NCI-H1694 (cell line): ENCODE results near the gene LGR6.

ENCODE experiments used
- DNase-seq: peaks from one replicate; lab custom pipeline; 2025; lab: John Stamatoyannopoulos, UW

LGR6 gene

GRCh38 chr1:202220733-202221132 is 27.1 kb downstream of the LGR6 start:
- no peak for DNase-seq

- no peak for DNase-seq
These were observed 28.6 kb downstream of the LGR6 start for GRCh38 chr1:202221911-202222909.

- no peak for DNase-seq
These were observed 29.7 kb downstream of the LGR6 start for GRCh38 chr1:202223121-202223860.

DNA sequence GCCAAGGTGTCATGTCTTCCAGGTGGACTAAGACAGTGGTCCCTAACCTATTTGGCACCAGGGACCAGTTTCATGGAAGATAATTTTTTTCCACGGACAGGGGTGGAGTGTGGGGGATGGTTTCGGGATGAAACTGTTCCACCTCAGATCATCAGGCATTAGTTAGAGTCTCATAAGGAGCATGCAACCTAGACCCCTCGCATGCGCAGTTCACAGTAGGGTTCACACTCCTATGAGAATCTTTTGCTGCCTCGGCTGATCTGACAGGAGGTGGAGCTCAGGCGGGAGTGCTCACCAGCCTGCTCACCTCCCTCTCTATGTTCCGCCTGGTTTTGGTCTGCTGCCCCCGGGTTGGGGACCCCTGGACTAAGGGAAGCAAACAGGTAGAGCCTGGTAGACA is 30.9 kb downstream of the LGR6 start:
- DNase-seq, result no peak

DNA sequence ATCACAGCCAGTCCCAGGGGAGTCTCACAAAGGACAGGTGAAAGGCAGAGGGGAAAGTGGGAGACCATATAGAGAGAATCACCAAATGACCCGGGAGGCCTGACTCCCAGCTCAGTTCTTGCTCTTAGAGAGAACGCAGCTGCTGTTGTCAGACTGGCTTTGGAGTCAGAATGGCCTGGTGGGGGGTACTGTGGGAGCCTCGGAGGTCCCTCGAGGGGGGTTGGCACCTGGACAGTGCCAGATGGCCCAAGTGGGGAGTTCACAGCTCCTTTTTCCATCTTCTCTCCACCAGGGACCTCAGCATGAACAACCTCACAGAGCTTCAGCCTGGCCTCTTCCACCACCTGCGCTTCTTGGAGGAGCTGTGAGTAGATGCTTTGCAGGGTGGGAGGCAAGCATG is 31.5 kb downstream of the LGR6 start:
- no peak for DNase-seq

- no peak for DNase-seq
These were observed 33.6 kb downstream of the LGR6 start for GRCh38 chr1:202227053-202227672.

GRCh38 chr1:202227997-202228401 is 34.4 kb downstream of the LGR6 start:
- DNase-seq, result no peak

DNA sequence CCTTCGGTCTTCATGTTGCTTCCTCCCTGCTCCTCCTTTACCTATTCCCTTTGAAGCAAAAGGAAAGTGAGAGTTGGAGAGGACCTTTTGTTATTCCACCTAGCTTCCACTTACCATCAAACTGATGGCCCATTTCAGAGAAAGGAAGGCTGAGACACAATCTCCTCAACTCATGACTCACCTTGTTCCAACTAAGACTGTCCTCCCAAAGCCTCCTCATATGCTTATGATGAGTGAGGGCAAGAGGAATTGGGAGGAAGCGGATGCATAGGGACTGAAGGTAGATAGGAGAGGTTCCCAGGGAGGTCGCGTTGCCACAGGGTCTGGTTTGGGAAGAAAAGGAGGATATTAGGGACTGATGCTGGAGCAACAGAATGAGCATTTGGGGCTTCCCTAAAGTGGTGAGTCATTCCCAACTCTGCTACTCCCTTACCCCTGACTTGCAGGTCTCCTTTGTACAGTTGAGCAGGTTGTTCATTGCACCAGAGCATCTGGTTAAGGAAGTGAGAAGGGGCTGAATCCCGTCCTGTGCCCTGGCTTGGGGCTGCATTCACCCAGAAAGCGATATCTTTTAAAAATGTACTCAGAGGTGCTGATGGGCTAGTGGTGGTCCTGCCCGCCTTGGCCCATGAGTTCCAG is 35.0 kb downstream of the LGR6 start:
- no peak for DNase-seq

- no peak for DNase-seq
These were observed 35.8 kb downstream of the LGR6 start for GRCh38 chr1:202229376-202229775.

DNA sequence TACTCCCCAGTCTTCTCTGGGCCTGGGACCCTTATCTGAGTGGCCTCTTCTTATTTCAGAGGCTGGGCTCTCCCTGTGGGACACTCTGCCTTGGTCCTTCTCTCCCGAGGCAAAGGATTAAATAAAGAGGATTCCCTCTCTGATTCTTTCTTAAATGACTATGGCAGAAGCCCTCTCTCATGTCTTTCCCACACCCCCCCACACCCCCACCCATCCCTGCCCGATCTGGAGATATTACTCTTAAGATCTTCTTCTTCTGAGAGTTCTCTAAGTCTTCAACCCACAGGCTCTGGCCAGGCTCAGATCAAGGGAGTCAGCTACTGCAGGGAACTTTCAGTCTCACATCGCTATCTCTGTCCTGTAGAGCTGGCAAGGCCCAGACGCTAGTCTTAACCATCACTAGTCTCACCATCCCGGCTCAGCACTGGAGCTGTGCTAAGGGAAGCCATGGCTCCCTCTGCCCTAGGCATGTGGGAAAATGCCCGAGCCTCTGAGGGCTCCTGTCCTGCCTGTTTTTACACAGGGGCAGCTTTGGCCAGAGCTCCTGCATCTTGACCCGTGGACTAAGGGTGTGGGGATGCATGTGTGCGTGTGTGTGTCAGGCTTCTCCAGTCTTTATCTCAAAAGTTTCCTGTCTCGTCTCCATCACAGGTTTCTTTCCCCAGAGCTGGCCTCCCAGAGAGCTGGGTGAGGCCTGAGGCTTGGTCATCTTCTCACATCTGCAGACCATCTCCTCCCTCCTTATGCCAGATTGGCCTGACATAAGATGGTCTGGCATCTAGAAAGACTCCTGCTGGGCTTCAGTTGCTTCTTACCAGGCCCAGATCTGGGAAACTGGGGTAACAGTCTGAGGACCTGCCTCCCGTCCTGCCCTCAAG is 36.7 kb downstream of the LGR6 start:
- no peak for DNase-seq

- DNase-seq, result no peak
These were observed 37.5 kb downstream of the LGR6 start for GRCh38 chr1:202230939-202231645.

- no peak for DNase-seq
These were observed 39.6 kb downstream of the LGR6 start for GRCh38 chr1:202233171-202233570.

- no peak for DNase-seq
These were observed 40.2 kb downstream of the LGR6 start for GRCh38 chr1:202233804-202234203.

DNA sequence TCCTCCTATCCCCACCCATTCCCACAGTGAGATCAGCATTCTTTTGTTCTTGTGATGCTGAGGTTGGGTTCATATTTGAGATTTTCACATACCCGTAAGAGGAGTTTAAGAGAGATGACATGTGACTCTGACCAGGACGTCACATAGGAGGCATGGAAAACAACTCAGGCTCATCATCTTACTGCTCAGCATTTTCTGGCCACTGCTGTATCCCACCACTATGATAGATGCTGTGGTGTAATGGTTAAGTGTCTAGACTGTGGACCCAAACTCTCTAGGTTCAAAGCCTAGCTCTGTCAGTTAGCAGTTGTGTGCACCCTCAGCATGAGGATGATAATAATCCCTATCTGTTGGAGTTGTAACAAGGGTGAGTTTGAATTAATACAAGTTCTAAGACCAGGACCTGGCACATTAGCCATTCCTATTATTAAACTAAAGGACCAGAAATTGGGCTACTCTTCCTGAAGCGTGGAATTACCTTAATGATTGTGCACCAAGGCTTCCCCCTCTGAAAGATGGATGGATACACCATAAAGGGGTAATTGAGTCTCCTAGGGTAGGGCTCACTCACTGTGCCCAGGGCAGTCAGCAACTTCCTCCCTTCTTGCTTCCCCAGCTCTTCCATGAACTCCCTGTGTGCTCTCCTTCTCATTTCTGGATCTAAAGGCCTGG is 40.9 kb downstream of the LGR6 start:
- DNase-seq, result no peak

GRCh38 chr1:202235003-202235660 is 41.5 kb downstream of the LGR6 start:
- DNase-seq, result no peak

GRCh38 chr1:202235856-202236837 is 42.5 kb downstream of the LGR6 start:
- DNase-seq, result peak; percentile 83

GRCh38 chr1:202237052-202237451 is 43.5 kb downstream of the LGR6 start:
- DNase-seq, result peak; percentile 17

GRCh38 chr1:202238914-202239313 is 45.3 kb downstream of the LGR6 start:
- no peak for DNase-seq
